Lung (tissue), 12 donors: ENCODE measurements around the gene MINDY3. TPM values are rescaled to one million over a fixed set of nuclear protein-coding genes. Genes with fewer than 3 reads are reported as not detected.

Experiments
- ATAC-seq: fragments of 200-7000 bp; cut with Tn5 transposase; one replicate; pipeline ENCODE4 v1.9.1; 2020; ENCODE audit warnings: moderate number of reproducible peaks; ENCODE audit not compliant: insufficient read depth, low FRiP score
- DNase-seq, 3 donors: peaks; one replicate each; pipeline ENCODE4 v3.0.0-alpha.2; 2013 to 2017
- H3K27ac ChIP-seq, 2 donors: one replicate each; pipeline ENCODE4 v1.5.1; 2013; ENCODE audit warnings: mild to moderate bottlenecking in 2 of 2, moderate library complexity in 2 of 2, control low read depth in 1 of 2, inconsistent platforms in 1 of 2, low read depth in 1 of 2, low read length in 1 of 2
- H3K27me3 ChIP-seq, 3 donors: one replicate each; pipeline ENCODE4 v1.5.1; 2013; ENCODE audit warnings: low read length in 2 of 3; ENCODE audit not compliant: control insufficient read depth in 3 of 3, insufficient read depth in 3 of 3
- H3K36me3 ChIP-seq, 4 donors: one replicate each; pipeline ENCODE4 v1.5.1; 2013; ENCODE audit warnings: low read length in 4 of 4, mild to moderate bottlenecking in 1 of 4, moderate library complexity in 1 of 4; ENCODE audit not compliant: control insufficient read depth in 4 of 4, insufficient read depth in 4 of 4
- H3K4me1 ChIP-seq, 5 donors: one replicate each; pipeline ENCODE4 v1.5.1; 2013; ENCODE audit warnings: low read length in 5 of 5, mild to moderate bottlenecking in 2 of 5, moderate library complexity in 1 of 5; ENCODE audit not compliant: control insufficient read depth in 5 of 5, insufficient read depth in 5 of 5
- H3K4me3 ChIP-seq: one replicate; pipeline ENCODE4 v1.5.1; 2013; ENCODE audit warnings: mild to moderate bottlenecking, control low read depth, moderate library complexity
- H3K9ac ChIP-seq, 2 donors: one replicate each; pipeline ENCODE4 v1.5.1; 2013; ENCODE audit warnings: low read length in 2 of 2, control low read depth in 1 of 2; ENCODE audit not compliant: insufficient read depth in 1 of 2
- H3K9me3 ChIP-seq, 4 donors: one replicate each; pipeline ENCODE4 v1.5.1; 2013; ENCODE audit warnings: low read length in 3 of 4, mild to moderate bottlenecking in 1 of 4, moderate library complexity in 1 of 4; ENCODE audit not compliant: control insufficient read depth in 4 of 4, insufficient read depth in 3 of 4
- CTCF ChIP-seq: IDR thresholded peaks from 2 replicates; pipeline ENCODE4 v1.5.1; 2012; ENCODE audit warnings: mild to moderate bottlenecking; ENCODE audit errors: control extremely low read depth, extremely low read depth
- WGBS, 2 donors: extraction: QIAGEN DNeasy Blood & Tissue Kit; methylation state at CpG; one replicate each; pipeline ENCODE4 v1.1.7; 2013; 5-methylcytosine and 5-hydroxymethylcytosine counted together
- polyA plus RNA-seq, 2 donors: library from polyadenylated mRNA; stranded (reverse); fragments of 200-250 nt; gene quantifications; one replicate each; pipeline ENCODE4 v1.2.1, GENCODE V29; 2013
- total RNA-seq, 2 donors: library from RNA; depleted of rRNA in 1 of 2; stranded (reverse); fragments of >200 nt in 1 of 2; gene quantifications; one replicate each; pipeline ENCODE4 v1.2.1, GENCODE V29; 2014 to 2021
- donor health status: control.
- donor health status: control.
- donor health status: Bipolar disorder and iron deficiency.
- donor health status: healthy.
- donor health status: DM: yes; HTN: yes; CAD: no.

Gene MINDY3
- total and polyA plus RNA-seq, 4 donors, result 13.9 to 61.7 (median 24.6) TPM

- Histone ChIP-seq H3K4me1 (peaks cover 0 to 56% (median 0%) of the 10 kb centered on the region in 5 donors), H3K9ac (peak overlapping the region in 1 of 2 donors; percentile 67), H3K27me3 (no peaks in the 10 kb centered on the region), H3K9me3 (no peaks in the 10 kb centered on the region), H3K4me3 (no peak overlapping the region), H3K27ac (peak overlapping the region in 1 of 2 donors; percentile 50), H3K36me3 (no peaks in the 10 kb centered on the region)
- DNase-seq (peak; percentile 93 to 100 (median 100)), ATAC-seq (no peak)
- TF ChIP-seq CTCF, result no peak
- 77 to 80% methylated on average over 10 of the region's 10 CpGs for WGBS, 2 donors
These were observed 121.9 kb downstream of the MINDY3 start for GRCh38 chr10:15738270-15738925.

GRCh38 chr10:15737656-15738055 is 122.7 kb downstream of the MINDY3 start:
- H3K9ac ChIP-seq, result peak overlapping the region in 1 of 2 donors; percentile 4
- H3K27me3 ChIP-seq, result no peaks in the 10 kb centered on the region
- H3K4me1 ChIP-seq, result peaks cover 0 to 56% (median 0%) of the 10 kb centered on the region in 5 donors
- H3K4me3 ChIP-seq, result no peak overlapping the region
- H3K9me3 ChIP-seq, result peaks cover 0 to under 1% (median 0%) of the 10 kb centered on the region in 4 donors
- ATAC-seq, result no peak
- H3K27ac ChIP-seq, result peak overlapping the region in 1 of 2 donors; percentile 70
- no peaks in the 10 kb centered on the region for H3K36me3 ChIP-seq
- no peak for TF ChIP-seq CTCF
- WGBS, 2 donors, result 53 to 64% methylated on average over 5 of the region's 5 CpGs
- DNase-seq, result peak; percentile 72 to 83 (median 75)

- 40 to 55% methylated on average over 4 of the region's 4 CpGs for WGBS, 2 donors
These were observed 124.5 kb downstream of the MINDY3 start for GRCh38 chr10:15735763-15736162.

More at GRCh38 chr10:15735763-15736162, 124.5 kb downstream of the MINDY3 start:
- peak; percentile 94 to 99 (median 99) for DNase-seq
- Histone ChIP-seq H3K36me3 (no peaks in the 10 kb centered on the region), H3K9me3 (peaks cover 0 to 3% (median 1%) of the 10 kb centered on the region in 4 donors), H3K4me1 (peaks cover 0 to 56% (median 0%) of the 10 kb centered on the region in 5 donors), H3K27ac (no peak overlapping the region), H3K4me3 (no peak overlapping the region), H3K9ac (peak overlapping the region in 1 of 2 donors; percentile 16), H3K27me3 (no peaks in the 10 kb centered on the region)
- ATAC-seq, result no peak
- no peak for TF ChIP-seq CTCF
